ENCODE measurements around the gene ADAM12. TPM values are rescaled to one million over a fixed set of nuclear protein-coding genes. Genes with fewer than 3 reads are reported as not detected.
"Not testable (repeated sequence)": the region's sequence is repeated elsewhere in the genome, so short reads cannot be mapped to it uniquely, and the experiment has no call there.

The ADAM12 gene
- polyA plus RNA-seq, 3 donors: 19.7 to 23.0 (median 22.8) TPM

DNA sequence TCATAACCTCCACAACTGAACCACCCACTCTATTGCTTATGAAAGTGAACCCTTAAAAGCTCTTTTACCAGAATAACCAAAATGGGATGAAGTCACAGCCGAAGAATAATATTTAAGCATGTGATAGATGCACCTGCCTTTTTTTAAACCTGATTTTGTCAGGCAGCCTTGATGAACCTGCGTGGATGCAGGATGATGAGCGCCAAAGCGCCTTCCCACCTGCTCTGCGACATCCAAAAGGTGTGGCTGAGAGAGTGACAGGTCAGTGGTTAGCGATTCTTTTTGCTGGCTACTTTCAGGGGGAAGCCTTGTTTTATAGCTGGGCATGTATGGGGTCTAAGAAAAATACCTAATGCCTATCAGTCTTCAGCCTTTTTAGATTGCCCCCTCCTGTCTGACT lies 334.1 kb downstream of the ADAM12 start:
- DNase-seq: no peak

DNA sequence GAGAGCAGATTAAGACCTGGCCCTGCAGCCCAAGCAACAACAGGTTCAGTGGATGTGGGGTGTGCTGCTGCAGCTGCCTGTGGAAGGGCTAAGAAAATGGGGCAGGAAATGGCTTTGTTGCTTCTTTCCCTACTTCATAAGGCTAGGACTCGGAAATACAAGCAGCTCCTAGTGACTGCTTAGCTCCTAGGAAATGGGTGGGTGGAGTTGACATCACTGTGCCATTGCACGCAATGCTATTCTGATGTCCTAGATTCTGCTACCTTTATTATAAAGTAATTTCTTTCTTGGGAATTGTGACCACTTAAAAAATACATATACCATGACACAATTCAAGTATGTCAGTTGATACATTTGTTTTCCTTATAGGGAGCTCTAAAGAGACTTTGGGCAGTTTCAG lies 336.1 kb downstream of the ADAM12 start:
- no peak for DNase-seq

DNA sequence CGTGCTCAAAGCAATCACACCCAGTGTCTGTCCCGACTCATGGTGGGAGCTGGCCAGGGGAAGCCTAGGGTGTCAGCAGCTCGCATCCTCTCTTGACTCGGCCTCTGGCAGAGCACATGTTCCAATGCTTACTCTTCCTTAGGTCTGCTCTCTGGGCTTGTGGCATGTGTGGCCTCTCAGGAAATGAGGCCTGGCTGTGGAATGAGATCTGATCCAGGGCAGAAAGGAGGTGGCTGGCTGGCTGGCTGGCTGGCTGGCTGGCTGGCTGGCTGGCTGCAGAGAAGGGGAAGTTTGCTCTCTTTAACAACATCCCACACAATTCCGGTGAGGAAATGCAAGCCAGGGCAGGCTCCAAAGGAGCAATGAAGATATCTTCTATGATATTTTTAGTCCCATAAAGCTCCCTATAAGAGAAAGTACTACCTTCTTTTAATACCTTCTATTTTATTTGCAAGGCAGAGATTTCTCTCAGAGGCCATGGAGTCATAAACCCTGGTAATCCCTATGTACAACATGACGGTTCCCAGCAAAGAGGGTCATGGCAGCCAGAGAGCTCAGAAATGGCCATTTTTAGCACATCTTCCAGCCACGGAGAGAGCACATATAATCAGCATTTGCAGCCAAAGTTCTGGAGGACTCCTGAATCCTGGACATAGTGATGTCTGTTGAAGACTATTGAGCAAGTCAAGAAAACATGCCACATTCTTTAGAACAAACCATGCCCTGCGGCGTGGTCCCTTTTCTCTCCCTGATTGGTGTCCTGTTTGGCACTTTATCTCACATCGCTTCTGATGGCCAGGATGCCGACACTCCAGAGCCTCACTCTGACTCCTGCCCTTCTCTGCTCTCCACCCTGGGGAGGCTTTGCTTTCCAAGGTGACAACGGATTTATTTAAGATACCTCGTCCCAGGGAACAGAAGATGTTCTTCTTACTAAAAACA lies 338.2 kb downstream of the ADAM12 start:
- DNase-seq: no peak

DNA sequence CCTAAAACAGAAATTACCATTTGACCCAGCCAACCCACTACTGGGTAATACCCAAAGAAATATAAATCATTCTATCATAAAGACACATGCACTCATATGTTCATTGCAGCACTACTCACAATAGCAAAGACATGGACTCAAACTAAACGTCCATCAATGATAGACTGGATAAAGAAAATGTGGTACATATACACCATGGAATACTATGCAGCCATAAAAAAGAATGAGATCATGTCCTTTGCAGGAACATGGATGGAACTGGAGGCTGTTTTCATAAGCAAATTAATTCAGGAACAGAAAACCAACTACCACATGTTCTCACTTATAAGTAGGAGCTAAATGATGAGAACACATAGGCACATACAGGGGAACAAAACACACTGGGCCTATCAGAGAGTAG lies 340.5 kb downstream of the ADAM12 start:
- not testable (repeated sequence) for DNase-seq

DNA sequence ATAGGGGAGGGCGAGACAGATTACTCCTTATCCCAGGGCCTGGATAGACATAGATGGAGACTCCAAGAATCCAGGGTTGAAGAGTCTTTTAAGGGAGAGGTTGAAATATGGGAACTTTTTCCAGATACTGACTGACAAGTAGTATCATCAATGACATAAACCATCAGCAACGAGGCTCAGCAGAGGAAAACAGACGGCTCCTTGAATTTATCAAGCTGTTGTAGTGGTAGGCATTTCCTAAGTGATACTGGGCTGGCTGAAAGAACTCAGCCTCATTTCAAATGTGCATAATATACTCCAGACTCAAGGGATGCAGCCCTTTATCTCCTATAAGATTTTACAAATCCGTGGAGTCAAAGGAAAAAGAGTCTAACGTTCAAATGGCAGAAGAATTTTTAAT lies 341.4 kb downstream of the ADAM12 start:
- DNase-seq: no peak

DNA sequence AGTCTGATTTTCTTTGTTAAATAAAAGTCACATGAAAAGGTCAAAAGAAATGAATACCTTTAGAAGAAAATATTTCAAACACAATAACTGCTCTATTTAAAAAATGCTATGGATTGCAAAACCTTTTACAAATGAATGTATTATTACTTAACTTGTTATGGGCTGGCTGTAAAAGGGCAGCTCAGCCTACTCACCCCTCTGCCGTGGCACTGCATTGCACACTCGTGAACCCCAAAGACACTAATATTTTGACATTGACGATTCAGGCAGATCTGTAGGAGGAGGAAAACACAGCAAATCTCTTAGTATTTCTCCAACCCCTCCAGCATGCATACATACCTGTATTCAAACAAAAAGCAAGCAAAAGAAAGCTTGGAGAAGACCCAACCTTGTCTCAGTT lies 342.4 kb downstream of the ADAM12 start:
- no peak for DNase-seq

DNA sequence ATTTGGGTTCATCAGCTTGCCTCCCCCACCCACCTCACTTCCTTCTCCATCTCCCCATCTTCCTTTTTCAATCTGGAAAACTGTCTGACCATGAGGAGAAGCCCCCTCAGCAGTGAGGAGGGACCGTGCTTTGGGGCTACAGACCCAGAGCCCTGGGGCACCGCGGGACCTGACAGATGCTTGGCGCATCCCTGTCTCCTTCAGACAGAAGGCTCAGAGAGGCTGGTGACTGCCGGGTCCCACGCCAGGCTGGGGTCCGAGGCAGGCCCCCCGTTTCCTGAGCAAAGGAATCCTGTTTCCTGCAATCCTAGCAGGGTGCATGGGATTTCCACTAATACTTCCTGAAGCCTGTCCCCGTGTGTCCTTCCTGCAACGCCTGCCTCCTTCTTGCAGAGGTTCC lies 344.9 kb downstream of the ADAM12 start:
- no peak for DNase-seq

DNA sequence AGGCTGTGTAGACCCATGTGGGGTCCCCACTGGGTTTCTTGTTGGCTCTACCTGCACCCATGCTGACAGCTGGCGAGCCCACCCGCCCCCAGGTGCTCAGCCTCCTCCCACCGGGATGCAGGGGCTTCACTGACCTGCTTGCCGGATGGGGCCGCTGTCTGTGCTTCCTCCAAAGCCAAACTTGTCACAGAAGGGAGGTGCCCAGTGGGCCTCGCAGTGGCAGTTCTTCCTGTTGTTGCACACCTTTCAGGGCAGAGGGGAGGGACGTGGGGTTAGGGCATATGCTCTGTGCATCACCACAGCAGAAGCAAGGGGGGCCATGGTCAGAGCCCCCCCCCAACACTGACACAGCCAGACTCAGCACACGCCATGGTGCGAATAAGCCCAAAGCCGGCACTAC lies 345.4 kb downstream of the ADAM12 start:
- no peak for DNase-seq

DNA sequence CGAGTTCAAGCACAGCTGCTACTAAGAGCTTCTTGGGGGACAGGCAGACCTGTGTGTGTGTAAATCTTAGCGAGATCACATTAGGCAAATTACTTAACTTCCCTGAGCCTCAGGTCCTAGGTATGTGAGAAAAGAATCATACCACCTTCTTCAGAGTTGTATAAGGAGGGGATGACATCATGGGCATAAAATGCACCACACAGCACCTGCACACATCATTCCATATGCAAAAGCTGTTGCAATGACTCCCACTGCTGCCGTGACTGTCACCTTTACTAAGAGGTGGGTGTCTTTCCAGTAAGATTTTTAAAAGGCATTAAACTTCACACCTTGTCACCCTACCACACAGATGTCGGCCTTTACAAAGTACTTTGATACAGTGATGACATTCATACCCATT lies 345.9 kb downstream of the ADAM12 start:
- DNase-seq: no peak

DNA sequence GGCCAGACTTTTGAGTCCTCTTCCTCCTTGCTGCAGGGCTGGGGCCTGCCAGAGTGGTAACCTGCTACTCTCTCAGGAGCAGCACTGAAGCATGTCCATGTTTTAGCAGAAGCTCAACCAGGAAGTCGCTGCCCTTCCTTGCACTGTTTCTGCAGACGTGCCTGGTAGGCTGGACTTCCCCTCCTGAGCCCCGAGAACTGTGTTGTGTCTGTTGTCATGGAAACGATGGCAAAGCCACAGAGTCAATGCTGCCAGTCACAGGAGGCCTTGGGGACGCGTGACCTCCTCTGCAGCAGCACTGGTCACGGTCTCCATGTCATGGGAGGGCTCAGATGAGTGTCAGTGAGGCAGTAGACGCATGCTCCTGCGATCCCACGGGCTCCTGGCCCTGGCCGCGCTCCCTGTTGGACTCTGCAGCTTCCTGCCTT lies 346.5 kb downstream of the ADAM12 start:
- peak; percentile 94 for DNase-seq

DNA sequence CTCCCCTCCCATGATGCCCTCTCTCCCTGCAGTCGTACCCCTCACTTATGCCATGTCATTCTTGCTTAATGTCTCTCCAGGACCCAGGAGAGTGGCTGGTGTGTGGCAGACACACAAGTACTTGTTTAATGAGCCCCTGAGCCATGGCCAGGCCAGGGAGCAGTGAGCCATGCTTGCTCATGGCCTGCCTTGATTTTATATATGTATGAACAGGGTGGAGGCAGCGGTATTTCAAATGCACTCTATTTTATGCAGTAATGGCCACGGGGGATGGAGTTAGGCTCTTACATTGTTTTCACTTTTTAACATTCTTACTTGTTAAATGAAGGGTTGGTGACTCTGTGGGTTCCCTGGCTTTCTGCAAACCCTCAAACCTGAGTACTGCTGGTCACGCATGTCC lies 347.2 kb downstream of the ADAM12 start:
- no peak for DNase-seq

DNA sequence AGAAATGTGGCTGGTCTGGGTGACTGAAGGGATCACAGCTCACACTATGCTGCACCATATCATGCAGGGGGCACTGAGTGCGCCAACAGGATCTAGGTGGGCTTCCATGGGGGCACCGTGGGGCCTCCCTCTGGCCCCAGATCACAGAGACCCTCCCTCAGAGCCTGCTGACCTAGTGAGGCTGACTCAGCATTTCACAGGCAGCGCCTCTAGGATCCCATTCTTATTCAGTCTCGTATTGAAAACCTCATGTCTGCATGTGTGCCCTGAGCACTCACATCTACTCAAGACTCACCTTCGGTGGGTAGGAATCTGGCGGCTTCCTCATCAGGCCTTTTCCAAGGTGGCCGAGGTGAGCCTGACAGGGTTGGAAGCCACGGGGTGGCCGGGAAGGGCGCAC lies 350.3 kb downstream of the ADAM12 start:
- DNase-seq: no peak

DNA sequence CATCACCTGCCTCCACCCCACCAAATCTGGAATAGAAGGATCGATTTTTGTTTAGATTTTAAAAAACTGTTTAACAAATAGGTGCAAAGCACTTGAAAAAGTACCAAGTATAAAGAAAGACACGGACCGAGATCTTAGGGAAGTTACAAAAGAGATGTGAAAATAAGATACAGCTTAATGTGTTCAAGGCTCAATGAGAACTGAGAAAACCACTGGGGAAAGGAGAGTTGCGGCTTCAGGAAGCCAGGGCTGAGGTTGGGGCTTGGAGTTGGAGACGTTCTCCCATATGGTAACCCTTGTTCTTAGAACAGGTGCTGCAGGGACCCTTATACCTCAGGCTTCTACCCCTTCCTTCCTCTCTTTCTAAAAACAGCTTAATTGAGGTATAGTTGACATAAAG lies 351.8 kb downstream of the ADAM12 start:
- no peak for DNase-seq

DNA sequence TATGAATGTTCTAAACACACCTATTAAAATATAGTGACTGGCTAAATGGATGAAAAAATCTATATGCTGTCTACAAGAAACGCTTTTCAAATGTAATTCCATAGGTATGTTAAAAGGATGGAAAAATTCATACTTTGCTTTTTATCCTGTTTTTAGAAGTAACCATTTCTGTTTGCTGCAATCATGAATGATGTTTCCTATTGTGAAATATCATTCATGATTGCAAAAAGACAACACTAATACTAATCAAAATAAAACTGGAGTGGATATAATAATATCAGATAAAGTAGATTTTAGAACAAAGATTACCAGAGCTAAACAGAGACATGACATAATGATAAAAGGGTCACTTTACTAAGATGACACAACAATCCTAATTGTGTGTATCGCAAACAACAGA lies 353.7 kb downstream of the ADAM12 start:
- no peak for DNase-seq

DNA sequence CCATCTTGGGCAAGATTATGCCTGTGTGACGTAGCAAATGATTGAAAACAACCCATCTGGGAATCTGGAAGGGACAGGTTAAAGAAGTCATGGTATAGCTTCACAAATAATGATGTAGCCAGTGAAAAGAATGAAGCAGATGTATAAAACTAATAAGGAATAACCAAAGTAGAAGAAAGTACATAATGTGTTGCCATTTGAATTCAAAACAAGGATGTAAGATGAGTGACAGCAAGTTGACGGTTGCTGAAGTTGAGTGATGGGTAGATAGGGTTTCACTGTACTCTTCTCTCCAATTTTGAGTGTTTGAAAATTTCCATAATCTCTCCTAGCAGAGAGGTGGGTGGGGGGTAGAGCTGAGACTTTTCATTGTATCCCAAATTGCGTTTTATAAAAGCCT lies 358.3 kb downstream of the ADAM12 start:
- no peak for DNase-seq

DNA sequence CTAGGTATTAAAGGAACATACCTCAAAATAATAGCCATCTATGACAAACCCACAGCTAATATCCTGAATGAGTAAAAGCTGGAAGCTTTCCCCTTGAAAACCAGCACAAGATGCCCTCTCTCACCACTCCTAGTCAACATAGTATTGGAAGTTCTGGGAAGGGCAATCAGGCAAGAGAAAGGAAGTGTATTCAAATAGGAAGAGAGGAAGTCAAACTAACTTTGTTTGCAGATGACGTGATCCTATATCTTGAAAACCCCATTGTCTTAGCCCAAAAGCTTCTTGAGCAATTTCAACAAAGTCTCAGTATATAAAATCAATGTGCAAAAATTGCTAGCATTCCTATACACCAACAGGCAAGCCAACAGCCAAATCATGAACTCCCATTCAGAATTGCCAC lies 360.6 kb downstream of the ADAM12 start:
- no peak for DNase-seq

DNA sequence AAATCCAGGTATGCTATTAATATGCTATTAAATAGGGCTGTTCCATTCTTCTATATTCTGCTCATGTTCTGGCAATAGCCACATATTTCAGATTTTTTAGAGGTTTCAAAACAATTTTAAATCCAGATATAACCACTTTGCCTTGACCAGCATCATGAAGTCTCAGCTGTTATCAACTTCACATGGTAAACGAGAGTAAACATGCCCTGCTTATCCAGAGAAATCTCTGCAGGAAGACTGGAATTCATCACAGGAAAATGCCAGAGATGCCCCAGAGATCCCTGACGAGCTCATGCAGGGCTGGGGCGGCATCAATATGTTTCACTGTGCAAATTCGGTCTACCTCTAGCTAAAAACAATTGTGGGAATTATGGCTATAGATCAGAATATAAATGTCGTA lies 365.4 kb downstream of the ADAM12 start:
- DNase-seq: no peak

DNA sequence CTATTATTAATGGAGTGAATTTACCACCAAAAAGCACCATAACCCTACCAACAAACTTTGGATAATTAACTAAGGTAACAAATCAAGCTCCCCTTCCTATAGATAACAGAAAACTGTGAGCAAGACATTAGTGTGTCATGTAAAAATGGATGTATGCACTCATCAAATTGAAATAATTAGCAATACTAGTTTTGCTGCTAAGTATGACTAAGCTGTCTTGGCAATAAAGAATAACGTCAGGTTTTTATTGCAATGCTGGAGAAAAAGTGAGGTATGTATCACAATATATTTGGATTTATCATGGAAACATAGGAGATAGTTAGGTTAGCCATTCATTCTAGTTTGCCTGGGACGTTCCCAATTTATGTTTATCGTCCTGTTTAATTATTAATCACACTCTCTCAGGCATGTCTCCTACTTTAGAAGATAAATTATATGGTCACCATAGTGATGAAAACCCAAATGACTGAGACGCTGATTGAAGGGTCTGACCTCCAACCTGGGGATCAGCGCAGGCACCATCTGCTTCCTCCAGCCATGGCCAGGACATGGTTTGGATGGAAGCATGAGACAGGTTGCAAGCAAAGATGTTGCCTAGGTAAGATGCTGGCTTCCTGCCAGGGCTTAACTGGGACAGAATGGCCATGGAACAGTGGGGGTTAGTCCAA lies 366.3 kb downstream of the ADAM12 start:
- no peak for DNase-seq

DNA sequence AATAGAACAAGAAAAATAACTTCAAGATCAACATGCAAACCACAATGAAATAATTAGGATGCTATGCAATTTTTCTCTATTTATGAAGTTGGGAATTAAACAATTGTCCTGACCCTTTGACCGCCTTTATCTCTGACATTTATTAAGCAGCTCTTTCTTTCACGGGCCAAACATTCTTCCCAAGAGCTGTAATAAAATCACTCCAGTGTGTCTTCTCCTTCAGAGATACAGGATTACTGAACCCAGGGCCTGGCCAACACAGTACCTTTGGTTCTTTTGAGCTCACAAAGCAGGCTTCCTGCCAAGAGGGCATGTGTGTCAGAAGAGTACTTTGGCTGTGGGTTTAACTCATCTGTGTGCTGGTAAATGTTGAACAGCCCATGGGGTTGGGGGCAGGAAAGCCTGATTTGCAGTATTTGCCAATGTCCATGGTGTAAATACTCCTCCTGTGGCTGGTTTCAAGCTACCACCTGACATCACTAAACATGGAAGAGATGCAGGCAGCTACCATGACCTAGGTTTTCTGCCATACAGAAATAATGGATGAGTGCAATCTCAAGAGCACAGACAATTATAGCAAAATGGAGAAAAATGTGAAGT lies 370.2 kb downstream of the ADAM12 start:
- DNase-seq: no peak

DNA sequence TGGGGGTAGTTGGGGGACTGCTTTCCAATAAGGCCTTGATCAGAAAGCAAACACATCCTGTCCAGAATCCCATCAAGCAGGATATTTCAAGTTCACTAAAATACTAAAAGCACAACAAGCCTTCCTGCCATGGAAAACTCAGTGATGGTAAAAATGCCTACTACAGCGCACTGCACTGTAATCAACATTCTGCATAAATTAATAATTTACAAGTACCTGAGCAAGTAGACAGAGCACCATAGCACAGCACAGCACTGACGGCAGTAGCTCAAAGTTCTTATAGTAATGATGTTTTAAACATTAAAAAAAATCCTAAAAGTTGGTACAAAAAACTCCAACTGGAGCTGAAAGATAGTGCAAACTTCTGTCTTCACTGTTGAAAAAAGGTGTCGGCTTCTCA lies 371.4 kb downstream of the ADAM12 start:
- no peak for DNase-seq

DNA sequence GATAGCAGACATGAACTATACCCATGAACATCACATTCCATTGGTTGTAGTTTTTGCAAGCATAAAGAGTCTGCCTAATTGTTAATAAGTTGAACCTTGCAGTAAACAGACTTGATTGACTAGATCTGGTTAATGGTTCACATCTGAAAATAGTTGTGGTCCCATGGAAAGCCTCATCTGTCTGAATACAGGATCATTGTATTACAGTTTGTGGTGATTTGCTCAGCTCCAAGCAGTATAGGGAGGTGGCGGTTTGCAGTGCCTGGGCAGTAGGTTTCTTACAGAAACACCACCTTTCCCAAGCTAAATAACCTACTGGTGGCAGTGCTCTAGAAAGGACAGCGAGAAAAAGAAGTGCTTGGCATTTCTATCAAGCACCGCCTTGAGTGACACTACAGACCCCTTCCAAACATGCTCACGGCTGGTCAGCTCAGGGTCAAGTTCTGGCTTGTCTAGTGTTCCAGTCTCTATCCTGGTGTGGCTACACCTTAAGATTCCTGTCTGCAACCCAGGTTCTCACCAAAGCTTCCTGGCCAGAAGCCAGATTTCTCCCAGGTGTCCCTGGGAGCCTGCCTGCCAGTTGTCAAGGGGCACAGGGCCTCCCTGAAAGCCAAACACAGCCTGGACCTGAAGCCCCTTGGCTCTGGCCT lies 372.0 kb downstream of the ADAM12 start:
- DNase-seq: no peak

DNA sequence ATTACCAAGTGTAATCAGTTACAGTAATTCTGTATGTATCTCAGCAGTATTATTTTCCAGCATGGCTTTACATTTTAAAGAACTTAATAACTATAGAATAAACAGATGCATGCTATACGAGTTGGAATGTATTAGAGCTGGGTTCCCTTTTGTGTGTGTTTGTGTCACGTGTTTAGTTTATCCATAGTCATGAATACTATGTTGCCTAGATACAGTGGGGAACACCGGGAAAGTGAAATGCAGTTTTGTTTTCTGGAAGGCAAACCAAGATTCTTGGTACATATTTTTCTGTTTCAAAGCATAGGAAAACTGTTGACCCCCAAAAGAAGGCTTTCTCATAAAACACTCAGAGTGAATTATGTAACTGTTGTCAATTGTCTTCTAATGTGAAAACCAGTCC lies 372.9 kb downstream of the ADAM12 start:
- DNase-seq: no peak

DNA sequence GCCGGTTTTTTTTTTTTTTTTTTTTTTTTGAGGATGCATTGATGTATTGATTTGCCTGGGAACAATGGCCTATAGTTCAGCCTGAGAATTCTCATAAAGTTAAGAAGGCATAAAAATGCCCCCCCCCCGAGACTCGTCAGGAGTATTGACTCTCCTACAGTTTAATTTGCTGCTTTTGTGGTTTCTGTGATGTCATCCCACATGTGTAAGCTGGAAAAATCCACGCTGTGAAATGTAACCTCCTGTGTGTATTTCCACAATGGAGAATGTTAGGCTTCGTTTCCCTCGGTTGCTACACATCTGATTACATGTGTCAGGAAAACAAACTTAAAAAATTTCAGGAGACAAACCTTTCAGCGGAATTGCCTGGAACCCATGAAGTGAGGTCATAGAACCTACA lies 374.0 kb downstream of the ADAM12 start:
- no peak for DNase-seq

All from renal pelvis (tissue), 4 donors.